Psoas muscle (tissue), 8 donors: ENCODE results near the gene NTRK1. TPM values are rescaled to one million over a fixed set of nuclear protein-coding genes. Genes with fewer than 3 reads are reported as not detected.

ENCODE experiments used
- ATAC-seq, 4 donors: fragments of 200-7000 bp; cut with Tn5 transposase; one replicate each; pipeline ENCODE4 v1.9.1; 2020; ENCODE audit warnings: moderate library complexity in 3 of 4, mild to moderate bottlenecking in 2 of 4
- DNase-seq, 2 donors: peaks; one replicate each; pipeline ENCODE4 v3.0.0-alpha.2; 2020
- H3K27ac ChIP-seq: fragments of 200-600 bp; one replicate; pipeline ENCODE4 v1.8.0; 2022
- H3K27me3 ChIP-seq, 3 donors: fragments of 200-600 bp in 1 of 3; one replicate each; pipeline versions ENCODE4 v1.6.1 to v1.8.0; 2013 to 2022; ENCODE audit warnings: low read length in 2 of 3, mild to moderate bottlenecking in 2 of 3, moderate library complexity in 1 of 3; ENCODE audit not compliant: insufficient read depth in 3 of 3
- H3K36me3 ChIP-seq, 2 donors: fragments of 200-600 bp in 1 of 2; one replicate each; pipeline versions ENCODE4 v1.6.1 to v1.8.0; 2013 to 2022; ENCODE audit warnings: low read depth in 1 of 2, mild to moderate bottlenecking in 1 of 2, moderate library complexity in 1 of 2; ENCODE audit not compliant: insufficient read depth in 1 of 2
- H3K4me1 ChIP-seq: fragments of 200-600 bp; one replicate; pipeline ENCODE4 v1.8.0; 2022
- H3K4me3 ChIP-seq: fragments of 200-600 bp; one replicate; pipeline ENCODE4 v1.8.0; 2022; ENCODE audit warnings: mild to moderate bottlenecking
- H3K9me3 ChIP-seq: fragments of 200-600 bp; one replicate; pipeline ENCODE4 v1.8.0; 2022
- whole genome bisulfite sequencing, 3 donors: extraction: QIAGEN DNeasy Blood & Tissue Kit; methylation state at CpG; one replicate each; pipeline versions ENCODE4 v1.1.6 to v1.1.7; 2013; 5-methylcytosine and 5-hydroxymethylcytosine counted together
- intact Hi-C, 2 donors: fragments of 100-400 bp; cut with DNase I; formaldehyde crosslinking; loops; one replicate each; pipeline versions ENCODE4 v1.11.0 to v1.14.2; 2022
- polyA plus RNA-seq, 3 donors: library from polyadenylated mRNA; stranded (reverse); fragments of 200-250 nt; gene quantifications; one replicate each; pipeline ENCODE4 v1.2.3, GENCODE V29; 2013
- total RNA-seq, 4 donors: library from RNA; stranded (reverse); fragmentation: NEBNext Ultra II Directional in 2 of 4; extraction: Animal tissue kit (Norgen Biotek cat#: 25700) in 2 of 4; gene quantifications; one replicate each; pipeline versions ENCODE4 v1.2.1 to v1.2.4, GENCODE V29; 2021 to 2023
- TF ChIP-seq, protein P1 (sequence below): fragments of 200-600 bp; IDR thresholded peaks from one replicate; pipeline ENCODE4 v1.8.0; 2022; ENCODE audit warnings: antibody characterized with exemption
- donor health status: healthy with polysubstance abuse.
- donor health status: DM: no; HTN: no; CAD: no; lungs with moderate emphysema.
- donor health status: Bipolar disorder and iron deficiency.
- donor health status: healthy.
- donor health status: DM: yes; HTN: yes; CAD: no.
- donor health status: DM: no; HTN: no; CAD: no.
- donor health status: DM: no; HTN: no; CAD: no.
- donor health status: DM: yes; HTN: yes; CAD: no.

Gene NTRK1
- total and polyA plus RNA-seq, 7 donors, result 0.07 to 0.92 (median 0.44) TPM

DNA sequence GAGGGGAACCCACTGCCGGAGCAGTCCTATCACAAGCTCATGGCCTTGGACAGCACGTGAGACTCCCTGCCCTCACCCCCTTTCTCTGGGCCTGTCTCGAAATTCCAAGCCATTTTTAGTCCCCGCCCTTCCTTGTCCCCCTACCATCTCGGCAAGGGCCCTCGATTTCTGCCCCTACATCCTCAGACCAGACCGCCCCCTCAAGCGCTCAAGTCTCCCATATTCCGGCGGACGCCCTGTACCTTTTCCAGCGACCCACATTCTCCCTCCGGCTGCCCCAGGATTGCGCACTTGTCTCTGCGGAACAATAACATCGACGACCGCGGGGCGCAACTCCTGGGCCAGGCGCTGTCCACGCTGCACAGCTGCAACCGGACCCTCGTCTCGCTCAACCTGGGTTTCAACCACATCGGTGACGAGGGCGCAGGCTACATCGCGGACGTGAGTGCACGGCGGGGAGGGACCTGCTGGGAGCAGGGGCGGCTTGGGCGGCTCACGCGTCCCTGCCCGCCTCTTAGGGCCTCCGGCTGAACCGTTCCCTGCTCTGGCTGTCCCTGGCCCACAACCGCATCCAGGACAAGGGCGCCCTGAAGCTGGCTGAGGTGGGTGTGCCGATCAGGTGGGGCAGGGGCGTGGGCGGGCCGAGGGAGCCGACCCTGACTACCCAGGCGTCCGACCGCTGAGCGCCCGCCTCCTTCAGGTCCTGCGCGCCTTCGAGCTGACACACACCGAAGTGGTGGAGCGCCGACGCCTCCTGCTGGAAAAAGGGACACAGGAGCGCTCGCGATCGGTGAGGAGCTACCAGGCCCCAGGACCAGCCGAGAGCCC is 66.8 kb downstream of the NTRK1 start:
- ATAC-seq (peak; percentile 56 to 74 (median 62)), DNase-seq (peak; percentile 69 to 81)
- TF ChIP-seq, protein P1, sequence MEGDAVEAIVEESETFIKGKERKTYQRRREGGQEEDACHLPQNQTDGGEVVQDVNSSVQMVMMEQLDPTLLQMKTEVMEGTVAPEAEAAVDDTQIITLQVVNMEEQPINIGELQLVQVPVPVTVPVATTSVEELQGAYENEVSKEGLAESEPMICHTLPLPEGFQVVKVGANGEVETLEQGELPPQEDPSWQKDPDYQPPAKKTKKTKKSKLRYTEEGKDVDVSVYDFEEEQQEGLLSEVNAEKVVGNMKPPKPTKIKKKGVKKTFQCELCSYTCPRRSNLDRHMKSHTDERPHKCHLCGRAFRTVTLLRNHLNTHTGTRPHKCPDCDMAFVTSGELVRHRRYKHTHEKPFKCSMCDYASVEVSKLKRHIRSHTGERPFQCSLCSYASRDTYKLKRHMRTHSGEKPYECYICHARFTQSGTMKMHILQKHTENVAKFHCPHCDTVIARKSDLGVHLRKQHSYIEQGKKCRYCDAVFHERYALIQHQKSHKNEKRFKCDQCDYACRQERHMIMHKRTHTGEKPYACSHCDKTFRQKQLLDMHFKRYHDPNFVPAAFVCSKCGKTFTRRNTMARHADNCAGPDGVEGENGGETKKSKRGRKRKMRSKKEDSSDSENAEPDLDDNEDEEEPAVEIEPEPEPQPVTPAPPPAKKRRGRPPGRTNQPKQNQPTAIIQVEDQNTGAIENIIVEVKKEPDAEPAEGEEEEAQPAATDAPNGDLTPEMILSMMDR, result peak; percentile 62
- H3K27me3 ChIP-seq, result peaks cover 0 to 76% (median 31%) of the 10 kb centered on the region in 3 donors
- no peaks in the 10 kb centered on the region for H3K4me1 ChIP-seq
- no peaks in the 10 kb centered on the region for H3K36me3 ChIP-seq
- 5 to 8% (median 7%) methylated on average over 52 to 64 of the region's 64 CpGs for WGBS, 3 donors
- intact Hi-C loops, result loop anchor here in 1 of 2 donors (5.0 kb wide), 1 partner anchor 90 kb away; no protein-coding TSS in a partner anchor
- H3K27ac ChIP-seq, result no peak overlapping the region
- peak overlapping the region; percentile 48 for H3K4me3 ChIP-seq
- H3K9me3 ChIP-seq, result no peaks in the 10 kb centered on the region

DNA sequence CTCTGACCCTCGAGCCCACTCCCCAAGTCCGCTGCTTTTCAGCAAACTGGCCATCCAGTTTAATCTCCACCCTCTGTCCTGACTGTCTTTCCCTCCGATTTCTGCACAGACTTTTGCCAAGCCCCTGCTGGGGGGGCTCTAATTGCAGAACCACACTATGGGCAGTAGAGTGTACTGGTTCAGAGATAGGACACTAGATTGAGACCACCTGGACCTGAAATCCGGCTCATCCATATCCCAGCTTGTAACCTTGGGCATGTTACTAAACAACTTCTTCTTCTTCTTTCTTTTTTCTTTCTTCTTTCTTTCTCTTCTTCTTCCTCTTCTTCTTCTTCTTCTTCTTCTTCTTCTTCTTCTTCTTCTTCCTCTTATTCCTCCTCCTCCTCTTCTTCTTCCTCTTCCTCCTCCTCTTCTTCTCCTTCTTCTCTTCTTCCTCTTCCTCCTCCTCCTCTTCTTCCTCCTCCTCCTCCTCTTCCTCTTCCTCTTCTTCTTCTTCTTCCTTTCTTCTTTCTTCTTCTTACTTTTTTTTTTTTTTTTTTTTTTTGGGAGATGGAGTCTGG is 67.5 kb downstream of the NTRK1 start:
- Histone ChIP-seq H3K4me3 (no peak overlapping the region), H3K9me3 (no peaks in the 10 kb centered on the region), H3K27me3 (peaks cover 0 to 69% (median 29%) of the 10 kb centered on the region in 3 donors), H3K27ac (no peak overlapping the region), H3K36me3 (no peaks in the 10 kb centered on the region), H3K4me1 (no peaks in the 10 kb centered on the region)
- intact Hi-C loops, result loop anchor here in 1 of 2 donors (5.0 kb wide), 1 partner anchor 91 kb away; no protein-coding TSS in a partner anchor
- peak in 2 of 4 donors; percentile 4 to 5 for ATAC-seq
- 10 to 13% (median 11%) methylated on average over 4 of the region's 4 CpGs for WGBS, 3 donors
- DNase-seq, result no peak
- TF ChIP-seq, protein P1, result no peak

DNA sequence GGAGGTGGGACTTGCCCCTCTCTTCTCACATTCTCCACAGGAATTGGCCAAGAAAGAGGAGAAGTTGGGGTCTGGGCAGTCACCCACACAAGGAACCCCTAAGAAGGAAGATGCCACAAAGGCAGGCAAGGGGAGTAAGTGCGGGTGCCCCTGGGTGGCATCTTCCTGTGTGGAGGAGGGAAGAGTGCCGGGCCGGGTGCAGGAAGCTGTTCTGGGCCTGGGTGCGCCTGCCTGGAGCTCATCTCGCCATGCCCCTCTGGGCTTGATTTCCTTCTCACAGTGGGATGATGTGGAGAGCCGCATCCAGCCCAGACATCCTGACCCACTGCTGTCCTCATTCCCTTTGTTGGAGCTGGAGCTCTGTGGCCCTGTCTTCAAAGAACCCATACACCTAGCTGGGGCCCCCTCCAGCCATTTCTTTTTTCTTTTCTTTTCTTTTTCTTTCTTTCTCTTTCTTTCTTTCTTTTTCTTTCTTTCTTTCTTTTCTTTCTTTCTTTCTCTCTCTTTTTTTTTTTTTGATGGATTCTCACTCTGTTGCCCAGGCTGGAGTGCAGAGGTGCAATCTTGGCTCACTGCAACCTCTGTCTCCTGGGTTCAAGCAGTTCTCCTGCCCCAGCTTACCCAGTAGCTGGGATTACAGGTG is 69.1 kb downstream of the NTRK1 start:
- no peaks in the 10 kb centered on the region for H3K9me3 ChIP-seq
- H3K4me1 ChIP-seq, result no peaks in the 10 kb centered on the region
- peaks cover 0 to 53% (median 16%) of the 10 kb centered on the region in 3 donors for H3K27me3 ChIP-seq
- intact Hi-C loops, result loop anchor here in 1 of 2 donors (5.0 kb wide), 1 partner anchor 92 kb away; no protein-coding TSS in a partner anchor
- H3K4me3 ChIP-seq, result no peak overlapping the region
- WGBS, 3 donors, result 61 to 68% (median 66%) methylated on average over 6 of the region's 6 CpGs
- peaks cover 0 to 2% of the 10 kb centered on the region in 2 donors for H3K36me3 ChIP-seq
- no peak overlapping the region for H3K27ac ChIP-seq
- peak in 1 of 2 donors; percentile 32 for DNase-seq
- TF ChIP-seq, protein P1, result no peak
- ATAC-seq, result no peak

DNA sequence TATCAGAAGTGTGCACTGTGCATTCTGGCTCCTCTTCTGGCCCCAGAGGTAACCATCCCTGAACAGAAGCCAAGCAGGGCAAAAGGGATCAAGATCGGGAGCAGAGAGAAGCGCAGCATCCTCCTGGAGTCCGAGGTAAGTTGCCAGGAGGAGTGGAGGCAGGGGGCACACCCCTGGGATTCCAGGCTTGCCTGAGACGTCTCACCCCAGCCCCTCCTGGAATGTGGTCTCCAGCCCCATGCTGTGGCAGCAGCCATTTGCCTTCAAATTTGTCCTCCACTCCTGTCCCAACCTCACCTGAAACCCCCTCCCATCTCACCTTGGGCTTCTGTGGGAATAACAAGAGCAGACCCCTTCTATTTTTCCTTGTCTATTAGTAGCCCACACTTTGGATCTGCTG is 69.8 kb downstream of the NTRK1 start:
- Histone ChIP-seq H3K4me1 (no peaks in the 10 kb centered on the region), H3K9me3 (no peaks in the 10 kb centered on the region), H3K27ac (no peak overlapping the region), H3K4me3 (no peak overlapping the region), H3K36me3 (peaks cover 0 to 10% of the 10 kb centered on the region in 2 donors), H3K27me3 (peaks cover 0 to 45% (median 14%) of the 10 kb centered on the region in 3 donors)
- intact Hi-C loops, result no loop called here
- TF ChIP-seq, protein P1, result no peak
- no peak for ATAC-seq
- no peak for DNase-seq
- WGBS, 3 donors, result 41 to 53% (median 43%) methylated on average over 4 of the region's 4 CpGs

Other genes starting within 250 kb of the NTRK1 start
- gene HAPLN2, start 241.4 kb upstream of the NTRK1 start, total RNA-seq, result 1 to 10 TPM in 1 of 4 donors, under 1 TPM in 3; 0.28 to 2.2 (median 0.58) TPM
- gene HAPLN2, start 241.4 kb upstream of the NTRK1 start, polyA plus RNA-seq, result under 1 TPM; 0.56 to 0.79 (median 0.61) TPM
- gene BCAN, start 218.7 kb upstream of the NTRK1 start, total RNA-seq, result under 1 TPM in 2 of 4 donors, not detected in 2; 0.27 to 0.36 TPM
- gene BCAN, start 218.7 kb upstream of the NTRK1 start, polyA plus RNA-seq, result under 1 TPM in 2 of 3 donors, not detected in 1; 0.06 to 0.08 TPM
- gene NES, start 183.5 kb upstream of the NTRK1 start, total RNA-seq, result 100 to 1,000 TPM in 1 of 4 donors, 10 to 100 TPM in 3; 40.5 to 581 (median 80.2) TPM
- gene NES, start 183.5 kb upstream of the NTRK1 start, polyA plus RNA-seq, result 10 to 100 TPM; 12.3 to 23.8 (median 17.2) TPM
- 1 to 10 TPM in 2 of 4 donors, under 1 TPM in 1, not detected in 1; 0.71 to 1.7 (median 1.6) TPM for gene CRABP2, start 155.3 kb upstream of the NTRK1 start, total RNA-seq
- gene CRABP2, start 155.3 kb upstream of the NTRK1 start, polyA plus RNA-seq, result under 1 TPM; 0.13 to 0.57 (median 0.53) TPM
- 10 to 100 TPM; 18.5 to 32.1 (median 28.5) TPM for gene METTL25B, start 132.4 kb upstream of the NTRK1 start, total RNA-seq
- gene METTL25B, start 132.4 kb upstream of the NTRK1 start, polyA plus RNA-seq, result 10 to 100 TPM; 22.1 to 31.5 (median 27.0) TPM
- gene ISG20L2, start 132.1 kb upstream of the NTRK1 start, total RNA-seq, result 10 to 100 TPM in 3 of 4 donors, 1 to 10 TPM in 1; 7.4 to 19.8 (median 16.5) TPM
- 10 to 100 TPM in 2 of 3 donors, 1 to 10 TPM in 1; 7.6 to 20.4 (median 20.2) TPM for gene ISG20L2, start 132.1 kb upstream of the NTRK1 start, polyA plus RNA-seq
- 100 to 1,000 TPM in 2 of 4 donors, 10 to 100 TPM in 2; 86.1 to 137 (median 99.8) TPM for gene MRPL24, start 119.8 kb upstream of the NTRK1 start, total RNA-seq
- 100 to 1,000 TPM; 140 to 174 (median 146) TPM for gene MRPL24, start 119.8 kb upstream of the NTRK1 start, polyA plus RNA-seq
- 100 to 1,000 TPM; 164 to 240 (median 208) TPM for gene HDGF, start 109.2 kb upstream of the NTRK1 start, total RNA-seq
- gene HDGF, start 109.2 kb upstream of the NTRK1 start, polyA plus RNA-seq, result 100 to 1,000 TPM; 161 to 367 (median 163) TPM
- gene PRCC, start 93.3 kb upstream of the NTRK1 start, total RNA-seq, result 10 to 100 TPM; 43.7 to 69.3 (median 64.0) TPM
- gene PRCC, start 93.3 kb upstream of the NTRK1 start, polyA plus RNA-seq, result 100 to 1,000 TPM in 1 of 3 donors, 10 to 100 TPM in 2; 46.8 to 107 (median 72.0) TPM
- under 1 TPM; 0.37 to 0.82 (median 0.60) TPM for gene SH2D2A, start 44.0 kb upstream of the NTRK1 start, total RNA-seq
- gene SH2D2A, start 44.0 kb upstream of the NTRK1 start, polyA plus RNA-seq, result under 1 TPM in 2 of 3 donors, not detected in 1; 0.25 to 0.26 TPM
- gene INSRR, start 1.7 kb upstream of the NTRK1 start, total RNA-seq, result under 1 TPM in 1 of 4 donors, not detected in 3; 0.07 TPM
- gene INSRR, start 1.7 kb upstream of the NTRK1 start, polyA plus RNA-seq, result under 1 TPM in 1 of 3 donors, not detected in 2; under 0.01 TPM
- gene PEAR1, start 32.9 kb downstream of the NTRK1 start, total RNA-seq, result 1 to 10 TPM; 3.8 to 7.3 (median 4.1) TPM
- gene PEAR1, start 32.9 kb downstream of the NTRK1 start, polyA plus RNA-seq, result 1 to 10 TPM; 2.1 to 4.6 (median 2.6) TPM
- not detected for gene LRRC71, start 59.8 kb downstream of the NTRK1 start, total RNA-seq
- gene LRRC71, start 59.8 kb downstream of the NTRK1 start, polyA plus RNA-seq, result under 1 TPM in 2 of 3 donors, not detected in 1; 0.03 TPM
- gene ARHGEF11, start 184.9 kb downstream of the NTRK1 start, total RNA-seq, result 10 to 100 TPM; 19.9 to 22.8 (median 20.9) TPM
- gene ARHGEF11, start 184.9 kb downstream of the NTRK1 start, polyA plus RNA-seq, result 10 to 100 TPM in 1 of 3 donors, 1 to 10 TPM in 2; 7.0 to 18.8 (median 8.6) TPM
- gene ETV3L, start 238.9 kb downstream of the NTRK1 start, total RNA-seq, result not detected
- gene ETV3L, start 238.9 kb downstream of the NTRK1 start, polyA plus RNA-seq, result not detected